ENCODE measurements around the gene DNAH8.

The DNAH8 gene

DNA sequence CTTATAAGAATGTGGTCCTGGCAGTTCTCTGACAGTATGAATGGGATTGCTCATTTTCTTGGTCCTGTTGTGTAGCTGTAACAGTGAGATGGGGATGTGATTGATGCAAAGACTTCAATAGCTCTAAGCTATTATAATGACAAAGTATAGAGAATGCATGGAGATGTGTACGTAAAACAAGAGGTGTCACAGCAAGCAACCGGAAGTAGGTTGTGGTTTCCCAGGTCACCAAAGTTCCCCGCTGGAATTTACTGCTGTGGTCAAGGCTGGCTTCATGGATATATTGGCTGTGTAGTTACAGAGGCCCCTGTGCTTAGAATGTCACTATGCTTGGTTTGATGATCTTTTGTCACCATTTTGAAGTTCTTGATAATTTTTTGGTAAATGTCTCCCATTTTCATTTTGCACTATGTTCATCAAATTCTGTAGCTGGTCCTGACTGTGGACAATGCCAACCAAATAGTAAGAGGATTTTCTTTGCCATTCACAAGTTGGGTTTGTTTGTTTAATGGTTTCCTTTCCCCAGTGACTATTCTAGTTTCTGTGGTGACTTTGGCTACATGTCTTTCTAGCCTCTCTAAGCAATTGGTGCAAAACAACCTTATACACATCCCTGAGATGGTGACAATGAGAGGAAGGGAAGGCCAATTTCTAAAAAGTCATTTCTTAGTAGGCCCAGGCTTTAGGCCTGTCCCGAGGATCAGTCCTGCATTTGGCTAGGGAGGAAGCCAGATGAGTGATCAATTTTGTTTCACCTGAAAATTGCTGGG is 10.5 kb downstream of the DNAH8 start:
- Histone ChIP-seq H3K36me3 (ENCODE audit: control insufficient read depth, insufficient read depth, low read length) (no peaks in the 10 kb centered on the region), H3K4me3 (ENCODE audit: low read depth, low read length) (no peak overlapping the region), H3K9ac (ENCODE audit: low read depth, low read length) (no peak overlapping the region), H3K27me3 (ENCODE audit: control insufficient read depth, insufficient read depth, low read length) (no peaks in the 10 kb centered on the region), H3K4me1 (ENCODE audit: control insufficient read depth, insufficient read depth, low read length) (no peaks in the 10 kb centered on the region), H3K9me3 (ENCODE audit: control insufficient read depth, insufficient read depth, low read length) (no peaks in the 10 kb centered on the region)

DNA sequence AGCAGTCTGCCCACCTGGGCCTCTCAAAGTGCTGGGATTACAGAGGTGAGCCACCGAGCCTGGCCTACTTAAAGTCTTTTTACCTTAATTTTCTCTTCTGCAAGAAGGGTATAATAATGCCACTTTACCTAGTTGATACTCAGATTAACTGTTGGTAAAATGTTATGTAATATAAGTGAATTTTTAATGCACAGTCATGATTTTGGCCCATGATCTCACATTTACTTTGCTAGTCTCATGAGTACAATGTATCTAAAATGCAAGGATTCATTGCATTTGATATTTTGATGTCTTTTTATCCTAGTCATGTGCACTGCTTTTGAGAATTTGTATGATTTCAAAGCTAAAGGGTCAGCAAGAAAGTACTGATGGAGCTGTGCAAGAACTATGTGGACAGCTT is 13.1 kb downstream of the DNAH8 start:
- Histone ChIP-seq H3K27me3 (ENCODE audit: control insufficient read depth, insufficient read depth, low read length) (no peaks in the 10 kb centered on the region), H3K4me3 (ENCODE audit: low read depth, low read length) (no peak overlapping the region), H3K4me1 (ENCODE audit: control insufficient read depth, insufficient read depth, low read length) (no peaks in the 10 kb centered on the region), H3K9ac (ENCODE audit: low read depth, low read length) (no peak overlapping the region), H3K9me3 (ENCODE audit: control insufficient read depth, insufficient read depth, low read length) (no peaks in the 10 kb centered on the region), H3K36me3 (ENCODE audit: control insufficient read depth, insufficient read depth, low read length) (no peaks in the 10 kb centered on the region)

DNA sequence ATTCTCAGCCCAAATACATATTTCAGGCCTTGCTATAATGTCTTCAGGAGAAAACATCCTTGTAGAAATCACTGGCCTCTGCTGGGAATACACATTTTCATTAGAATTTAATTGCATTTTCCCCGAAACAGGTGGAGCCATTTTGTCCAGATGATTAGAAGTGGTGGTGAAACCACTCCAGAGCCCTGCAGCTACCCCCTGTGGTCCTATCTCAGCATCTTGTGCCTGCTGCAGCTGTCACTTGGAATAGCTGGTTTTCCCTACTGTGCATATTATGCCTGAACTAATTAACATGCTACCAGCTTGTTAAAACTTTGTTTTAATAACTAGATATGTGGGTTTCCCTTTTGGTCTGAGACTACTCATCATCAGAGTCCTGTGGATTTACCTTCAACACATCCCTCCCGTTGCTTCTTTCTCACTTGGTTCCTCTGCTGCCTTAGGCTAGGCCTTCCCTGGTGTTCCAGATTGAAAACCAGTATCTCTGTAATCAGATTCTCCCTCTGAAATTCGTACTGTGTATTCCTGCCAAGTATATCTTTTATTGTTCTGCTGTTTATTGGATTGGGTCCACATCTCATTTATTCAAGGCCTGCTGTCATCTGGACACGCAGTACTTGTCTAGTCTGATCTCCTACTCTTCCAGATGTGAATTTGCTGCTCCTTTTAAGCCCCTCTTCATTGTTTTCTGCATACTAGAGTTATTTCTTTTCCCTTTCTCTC is 15.2 kb downstream of the DNAH8 start:
- H3K4me3 ChIP-seq (ENCODE audit: low read depth, low read length) = no peak overlapping the region
- H3K9ac ChIP-seq (ENCODE audit: low read depth, low read length) = no peak overlapping the region
- H3K27me3 ChIP-seq (ENCODE audit: control insufficient read depth, insufficient read depth, low read length) = no peaks in the 10 kb centered on the region
- H3K36me3 ChIP-seq (ENCODE audit: control insufficient read depth, insufficient read depth, low read length) = no peaks in the 10 kb centered on the region
- H3K4me1 ChIP-seq (ENCODE audit: control insufficient read depth, insufficient read depth, low read length) = no peaks in the 10 kb centered on the region
- H3K9me3 ChIP-seq (ENCODE audit: control insufficient read depth, insufficient read depth, low read length) = no peaks in the 10 kb centered on the region

DNA sequence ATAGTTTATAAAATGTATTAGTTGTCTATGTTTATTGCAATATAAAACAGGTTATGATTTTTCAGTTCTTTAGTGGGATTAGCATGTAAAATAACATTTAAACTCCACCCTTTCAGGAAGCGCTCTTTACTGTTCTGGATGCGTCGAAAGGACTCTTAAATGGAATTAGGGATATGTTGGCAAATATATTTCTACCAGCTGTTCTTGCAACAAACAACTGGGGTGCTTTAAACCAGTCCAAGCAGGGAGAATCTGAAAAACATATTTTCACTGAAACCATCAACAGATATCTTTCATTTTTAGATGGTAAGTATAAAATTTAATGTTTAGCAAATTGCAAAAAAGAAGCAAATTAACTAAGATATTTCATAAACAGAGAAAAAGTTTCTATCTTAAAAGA is 21.8 kb downstream of the DNAH8 start:
- no peaks in the 10 kb centered on the region for H3K27me3 ChIP-seq (ENCODE audit: control insufficient read depth, insufficient read depth, low read length)
- no peaks in the 10 kb centered on the region for H3K9me3 ChIP-seq (ENCODE audit: control insufficient read depth, insufficient read depth, low read length)
- no peaks in the 10 kb centered on the region for H3K4me1 ChIP-seq (ENCODE audit: control insufficient read depth, insufficient read depth, low read length)
- H3K36me3 ChIP-seq (ENCODE audit: control insufficient read depth, insufficient read depth, low read length) = no peaks in the 10 kb centered on the region
- no peak overlapping the region for H3K4me3 ChIP-seq (ENCODE audit: low read depth, low read length)
- H3K9ac ChIP-seq (ENCODE audit: low read depth, low read length) = no peak overlapping the region

DNA sequence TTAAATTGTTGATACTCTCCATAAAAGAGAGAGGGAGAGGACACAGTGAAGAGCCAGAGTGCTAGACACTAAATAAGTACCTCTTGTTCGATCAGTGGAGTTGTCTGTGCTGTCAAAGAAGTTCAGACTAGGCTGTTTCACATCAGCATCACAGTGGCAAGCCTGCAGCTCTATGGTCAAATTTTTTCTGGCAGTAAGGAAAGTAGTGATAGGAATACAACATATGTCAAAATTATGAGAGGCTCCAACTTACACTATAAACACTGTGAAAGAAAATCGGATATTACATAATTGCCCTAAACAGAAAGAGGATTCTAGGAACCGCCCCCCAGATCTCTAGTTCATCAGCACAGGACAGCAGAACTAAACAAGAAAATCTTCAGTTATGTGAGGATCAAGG is 23.1 kb downstream of the DNAH8 start:
- Histone ChIP-seq H3K27me3 (ENCODE audit: control insufficient read depth, insufficient read depth, low read length) (no peaks in the 10 kb centered on the region), H3K4me3 (ENCODE audit: low read depth, low read length) (no peak overlapping the region), H3K4me1 (ENCODE audit: control insufficient read depth, insufficient read depth, low read length) (no peaks in the 10 kb centered on the region), H3K36me3 (ENCODE audit: control insufficient read depth, insufficient read depth, low read length) (no peaks in the 10 kb centered on the region), H3K9ac (ENCODE audit: low read depth, low read length) (no peak overlapping the region), H3K9me3 (ENCODE audit: control insufficient read depth, insufficient read depth, low read length) (no peaks in the 10 kb centered on the region)

DNA sequence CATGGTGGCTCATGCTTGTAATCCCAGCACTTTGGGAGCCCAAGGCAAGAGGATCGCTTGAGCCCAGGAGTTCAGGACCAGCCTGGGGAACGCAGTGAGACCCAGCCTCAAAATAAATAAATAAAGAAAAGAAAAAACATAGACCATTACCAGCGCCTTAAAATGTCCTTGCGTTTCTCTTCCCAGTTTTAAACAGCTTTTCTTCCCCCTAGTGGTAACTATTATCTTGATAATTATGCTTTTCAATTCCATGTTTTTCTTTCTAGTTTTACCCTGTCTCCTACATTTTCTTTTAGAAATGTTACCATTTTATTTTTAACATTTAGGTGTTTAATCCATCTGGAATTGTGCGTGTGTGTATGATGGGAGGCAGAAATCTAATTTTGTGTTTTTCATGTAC is 24.4 kb downstream of the DNAH8 start:
- Histone ChIP-seq H3K27me3 (ENCODE audit: control insufficient read depth, insufficient read depth, low read length) (no peaks in the 10 kb centered on the region), H3K36me3 (ENCODE audit: control insufficient read depth, insufficient read depth, low read length) (no peaks in the 10 kb centered on the region), H3K9ac (ENCODE audit: low read depth, low read length) (no peak overlapping the region), H3K4me1 (ENCODE audit: control insufficient read depth, insufficient read depth, low read length) (no peaks in the 10 kb centered on the region), H3K4me3 (ENCODE audit: low read depth, low read length) (no peak overlapping the region), H3K9me3 (ENCODE audit: control insufficient read depth, insufficient read depth, low read length) (no peaks in the 10 kb centered on the region)

DNA sequence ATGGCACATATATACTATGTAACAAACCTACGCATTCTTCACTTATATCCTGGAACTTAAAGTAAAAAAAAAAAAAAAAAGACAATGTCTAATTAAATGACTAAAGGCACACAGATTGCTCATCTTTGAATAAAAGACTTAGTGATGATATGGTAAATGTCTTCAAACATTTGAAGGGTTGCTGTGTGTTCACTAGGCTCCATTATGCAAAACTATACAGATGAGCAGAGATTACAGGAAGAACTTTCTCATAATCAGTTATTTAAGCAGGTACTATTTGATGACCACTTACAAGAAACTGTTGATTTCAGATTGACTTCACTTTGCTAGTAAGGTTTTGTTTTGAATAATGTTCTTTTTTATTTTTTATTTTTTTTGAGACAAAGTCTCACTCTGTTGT is 34.4 kb downstream of the DNAH8 start:
- H3K9ac ChIP-seq (ENCODE audit: low read depth, low read length) = no peak overlapping the region
- no peak overlapping the region for H3K4me3 ChIP-seq (ENCODE audit: low read depth, low read length)
- H3K36me3 ChIP-seq (ENCODE audit: control insufficient read depth, insufficient read depth, low read length) = no peaks in the 10 kb centered on the region
- H3K27me3 ChIP-seq (ENCODE audit: control insufficient read depth, insufficient read depth, low read length) = no peaks in the 10 kb centered on the region
- no peaks in the 10 kb centered on the region for H3K4me1 ChIP-seq (ENCODE audit: control insufficient read depth, insufficient read depth, low read length)
- no peaks in the 10 kb centered on the region for H3K9me3 ChIP-seq (ENCODE audit: control insufficient read depth, insufficient read depth, low read length)

DNA sequence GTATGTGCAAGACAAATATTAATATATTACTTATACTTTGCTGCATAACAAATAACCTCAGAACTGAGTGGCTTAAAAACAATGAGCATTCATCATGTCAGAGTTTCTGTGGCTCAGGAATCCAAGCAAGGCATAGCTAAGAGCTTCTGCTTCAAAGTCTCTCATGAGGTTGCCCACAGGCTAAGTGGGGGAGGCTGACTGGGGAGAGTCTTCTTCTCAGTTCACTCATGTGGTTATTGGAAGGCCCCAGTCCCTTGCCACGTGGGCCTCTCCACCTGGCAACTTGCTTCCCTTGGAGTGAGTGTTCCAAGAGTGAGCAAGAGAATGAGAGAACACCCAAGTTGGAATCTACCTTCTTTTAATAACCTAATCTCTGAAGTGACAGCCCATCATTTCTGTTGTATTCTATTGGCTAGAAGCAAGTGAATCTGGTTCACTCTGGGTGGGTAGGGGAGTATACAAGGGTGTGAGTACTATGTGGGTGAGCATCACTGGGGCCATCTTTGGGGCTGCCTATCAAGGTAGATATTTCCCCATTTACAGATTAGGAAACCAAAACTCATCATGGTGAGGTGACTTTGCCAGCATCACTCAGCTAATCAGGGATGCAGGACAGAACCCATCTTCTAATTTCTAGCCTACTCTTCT is 36.0 kb downstream of the DNAH8 start:
- no peaks in the 10 kb centered on the region for H3K36me3 ChIP-seq (ENCODE audit: control insufficient read depth, insufficient read depth, low read length)
- H3K9ac ChIP-seq (ENCODE audit: low read depth, low read length) = no peak overlapping the region
- H3K4me1 ChIP-seq (ENCODE audit: control insufficient read depth, insufficient read depth, low read length) = no peaks in the 10 kb centered on the region
- no peaks in the 10 kb centered on the region for H3K9me3 ChIP-seq (ENCODE audit: control insufficient read depth, insufficient read depth, low read length)
- no peaks in the 10 kb centered on the region for H3K27me3 ChIP-seq (ENCODE audit: control insufficient read depth, insufficient read depth, low read length)
- H3K4me3 ChIP-seq (ENCODE audit: low read depth, low read length) = no peak overlapping the region

DNA sequence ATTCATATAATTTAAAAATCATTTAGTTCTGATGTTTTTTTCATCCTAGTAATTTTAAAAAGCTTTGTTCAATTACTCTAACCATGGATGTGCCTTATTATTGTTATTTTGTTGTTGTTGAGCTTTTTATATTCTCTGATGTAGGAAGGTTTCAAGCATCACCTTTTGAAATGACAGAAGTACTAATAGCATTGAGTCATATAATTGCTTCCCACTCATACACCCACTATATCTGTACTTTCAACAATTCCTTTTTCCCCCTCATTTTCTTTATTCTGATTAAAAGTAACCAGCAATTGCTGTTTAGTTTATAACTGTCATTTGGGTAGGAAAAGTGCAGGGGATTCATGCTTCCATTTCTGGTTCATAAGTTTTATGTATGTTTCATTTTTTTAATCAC is 38.6 kb downstream of the DNAH8 start:
- H3K4me3 ChIP-seq (ENCODE audit: low read depth, low read length) = no peak overlapping the region
- H3K9me3 ChIP-seq (ENCODE audit: control insufficient read depth, insufficient read depth, low read length) = no peaks in the 10 kb centered on the region
- no peaks in the 10 kb centered on the region for H3K36me3 ChIP-seq (ENCODE audit: control insufficient read depth, insufficient read depth, low read length)
- no peaks in the 10 kb centered on the region for H3K27me3 ChIP-seq (ENCODE audit: control insufficient read depth, insufficient read depth, low read length)
- H3K9ac ChIP-seq (ENCODE audit: low read depth, low read length) = no peak overlapping the region
- no peaks in the 10 kb centered on the region for H3K4me1 ChIP-seq (ENCODE audit: control insufficient read depth, insufficient read depth, low read length)

DNA sequence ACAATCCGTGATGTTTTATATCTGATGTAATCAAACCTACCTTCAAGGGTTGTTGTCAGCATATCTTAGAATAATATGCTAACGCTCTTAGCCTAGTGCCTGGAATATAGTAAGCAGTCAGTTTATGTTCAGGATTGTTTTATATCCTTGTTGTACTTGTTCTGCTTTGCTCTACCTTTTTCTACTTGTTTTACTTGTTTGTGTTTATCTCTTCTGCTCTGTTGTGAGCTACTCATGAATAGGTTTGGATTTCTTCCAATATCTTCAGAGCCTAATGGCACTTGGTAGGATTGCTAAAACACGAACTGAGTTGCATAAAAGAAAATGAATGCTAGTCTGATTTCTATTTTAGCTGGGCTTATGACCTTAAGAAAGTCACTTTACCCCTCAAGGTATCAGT is 40.1 kb downstream of the DNAH8 start:
- no peaks in the 10 kb centered on the region for H3K4me1 ChIP-seq (ENCODE audit: control insufficient read depth, insufficient read depth, low read length)

DNA sequence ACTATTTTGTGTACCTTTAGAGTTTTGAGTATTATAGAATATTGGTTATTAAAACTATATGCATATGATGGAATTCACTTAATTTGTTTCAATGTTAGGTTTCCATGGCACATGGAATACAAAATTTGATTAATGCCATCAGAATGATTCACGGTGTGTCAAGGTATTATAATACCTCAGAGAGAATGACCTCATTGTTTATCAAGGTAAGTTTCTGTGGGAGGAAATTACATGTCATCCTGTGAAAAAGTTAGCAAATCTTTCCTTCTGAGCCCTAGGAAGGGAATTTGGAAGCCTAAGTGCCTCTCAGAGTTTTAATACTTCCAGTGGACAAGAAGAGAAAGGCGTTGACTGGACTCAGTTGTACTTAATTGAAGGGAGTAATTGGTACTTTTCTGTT is 40.8 kb downstream of the DNAH8 start:
- H3K9me3 ChIP-seq (ENCODE audit: control insufficient read depth, insufficient read depth, low read length) = no peaks in the 10 kb centered on the region
- H3K4me1 ChIP-seq (ENCODE audit: control insufficient read depth, insufficient read depth, low read length) = no peaks in the 10 kb centered on the region
- no peak overlapping the region for H3K4me3 ChIP-seq (ENCODE audit: low read depth, low read length)
- H3K36me3 ChIP-seq (ENCODE audit: control insufficient read depth, insufficient read depth, low read length) = no peaks in the 10 kb centered on the region
- H3K9ac ChIP-seq (ENCODE audit: low read depth, low read length) = no peak overlapping the region
- no peaks in the 10 kb centered on the region for H3K27me3 ChIP-seq (ENCODE audit: control insufficient read depth, insufficient read depth, low read length)

More for the DNA sequence above, 40.1 kb downstream of the DNAH8 start:
- H3K9ac ChIP-seq (ENCODE audit: low read depth, low read length) = no peak overlapping the region
- H3K4me3 ChIP-seq (ENCODE audit: low read depth, low read length) = no peak overlapping the region
- H3K36me3 ChIP-seq (ENCODE audit: control insufficient read depth, insufficient read depth, low read length) = no peaks in the 10 kb centered on the region
- no peaks in the 10 kb centered on the region for H3K27me3 ChIP-seq (ENCODE audit: control insufficient read depth, insufficient read depth, low read length)
- no peaks in the 10 kb centered on the region for H3K9me3 ChIP-seq (ENCODE audit: control insufficient read depth, insufficient read depth, low read length)

DNA sequence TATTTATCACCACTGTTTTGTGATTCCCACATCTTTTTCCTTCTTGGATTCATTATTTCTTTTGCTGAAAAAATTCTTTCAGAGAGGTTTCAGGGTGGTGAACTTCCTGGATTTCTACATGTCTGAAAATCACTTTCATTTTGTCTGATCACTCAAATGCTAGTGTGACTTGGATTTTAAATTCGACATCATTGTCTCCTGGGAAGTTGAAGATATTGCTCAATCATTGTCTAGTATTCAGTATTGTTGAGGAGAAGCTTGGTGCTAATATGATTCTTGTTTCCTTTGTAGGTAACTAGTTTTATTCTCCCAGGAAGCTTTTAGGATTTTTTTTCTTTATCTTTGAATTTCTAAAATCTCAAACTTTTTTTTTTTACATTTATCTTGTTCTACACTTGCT is 45.0 kb downstream of the DNAH8 start:
- Histone ChIP-seq H3K9ac (ENCODE audit: low read depth, low read length) (no peak overlapping the region), H3K4me3 (ENCODE audit: low read depth, low read length) (no peak overlapping the region), H3K9me3 (ENCODE audit: control insufficient read depth, insufficient read depth, low read length) (no peaks in the 10 kb centered on the region), H3K36me3 (ENCODE audit: control insufficient read depth, insufficient read depth, low read length) (no peaks in the 10 kb centered on the region), H3K27me3 (ENCODE audit: control insufficient read depth, insufficient read depth, low read length) (no peaks in the 10 kb centered on the region), H3K4me1 (ENCODE audit: control insufficient read depth, insufficient read depth, low read length) (no peaks in the 10 kb centered on the region)

Measured in iPS-15b (cell line).